Measurements from ENCODE around the gene FILIP1L. TPM values are rescaled to one million over a fixed set of nuclear protein-coding genes. Genes with fewer than 3 reads are reported as not detected.

The FILIP1L gene
- total RNA-seq, 1 experiment from 2014 or later: 0.17 TPM

DNA sequence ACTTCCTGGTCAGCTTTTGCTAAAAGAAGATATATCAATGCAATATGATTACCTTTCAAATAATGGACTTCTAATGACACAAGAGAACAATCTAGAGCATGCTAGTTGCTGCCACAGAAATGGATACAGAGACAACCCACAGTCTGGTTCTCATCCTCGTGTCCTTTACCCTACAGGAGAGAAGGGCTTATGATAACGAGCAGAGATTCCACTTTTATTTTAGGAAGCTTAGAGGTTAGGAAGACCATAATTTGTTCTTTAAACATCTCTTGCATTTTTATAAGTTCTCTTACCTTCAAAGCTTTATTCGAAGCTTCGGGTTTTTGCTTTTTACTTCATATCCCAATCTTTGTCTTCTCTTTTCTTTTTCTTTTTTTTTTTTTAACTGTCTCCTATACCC lies 39.1 kb downstream of the FILIP1L start:
- Histone ChIP-seq H3K9me2 (ENCODE audit: insufficient read depth) (no peaks in the 10 kb centered on the region), H3K9ac (ENCODE audit: low read length) (no peak overlapping the region), H3K4me1 (ENCODE audit: control insufficient read depth in 1 of 2, insufficient read depth in 2 of 2, low read length in 2 of 2) (no peaks in the 10 kb centered on the region), H4K20me1 (ENCODE audit: insufficient read depth) (no peaks in the 10 kb centered on the region), H3K27ac (ENCODE audit: low read depth, low read length) (no peak overlapping the region), H3K4me2 (ENCODE audit: low read length) (no peak overlapping the region), H3K9me3 (ENCODE audit: control insufficient read depth in 1 of 2, insufficient read depth in 1 of 2, low read depth in 1 of 2, low read length in 2 of 2) (no peaks in the 10 kb centered on the region), H3K4me3 (replicated peaks in 1 of 2; ENCODE audit: low read depth in 1 of 2, low read length in 2 of 2) (no peak overlapping the region), H3K79me2 (ENCODE audit: insufficient read depth, low read length) (no peaks in the 10 kb centered on the region), H2AFZ (ENCODE audit: low read depth, low read length, poor library complexity, severe bottlenecking) (no peak overlapping the region), H3K27me3 (ENCODE audit: insufficient read depth, low read length) (no peaks in the 10 kb centered on the region), H3K36me3 (ENCODE audit: control insufficient read depth in 1 of 2, insufficient read depth in 2 of 2, low read length in 2 of 2) (no peaks in the 10 kb centered on the region)
- no peak for DNase-seq (ENCODE audit: low read depth, low spot score)
- intact Hi-C loops (cut with micrococcal nuclease): no loop called here
- no peak for ATAC-seq
- ChIA-PET POLR2A (no interaction called here), RAD21 (ENCODE audit: low non-redundant PET in 1 of 2, low total read pairs in 2 of 2, uncharacterized antibody in 2 of 2, unreplicated experiment in 2 of 2) (interaction anchor here in 1 of 2 experiments (0.7 kb wide), 1 partner anchor 1120 kb away, joined by 3 read pairs; no protein-coding TSS in a partner anchor), CTCF (interaction anchor here (1.4 kb wide), 1 partner anchor 179 kb away, joined by 5 read pairs; no protein-coding TSS in a partner anchor)
- TF ChIP-seq CBX3 (IDR thresholded peaks at IDR 0.05; ENCODE audit: low read depth): no peak
- no peak for TF ChIP-seq TCF7L2 (IDR thresholded peaks at IDR 0.05; ENCODE audit: borderline replicate concordance, extremely low read depth, insufficient read depth, insufficient read length)
- TF ChIP-seq ZNF274 (IDR thresholded peaks at IDR 0.05; ENCODE audit: low read depth, low read length): no peak
- no peak for TF ChIP-seq CEBPB (IDR thresholded peaks at IDR 0.05; ENCODE audit: low read depth)
- BruUV-seq (replicated peaks): no TSS peak

DNA sequence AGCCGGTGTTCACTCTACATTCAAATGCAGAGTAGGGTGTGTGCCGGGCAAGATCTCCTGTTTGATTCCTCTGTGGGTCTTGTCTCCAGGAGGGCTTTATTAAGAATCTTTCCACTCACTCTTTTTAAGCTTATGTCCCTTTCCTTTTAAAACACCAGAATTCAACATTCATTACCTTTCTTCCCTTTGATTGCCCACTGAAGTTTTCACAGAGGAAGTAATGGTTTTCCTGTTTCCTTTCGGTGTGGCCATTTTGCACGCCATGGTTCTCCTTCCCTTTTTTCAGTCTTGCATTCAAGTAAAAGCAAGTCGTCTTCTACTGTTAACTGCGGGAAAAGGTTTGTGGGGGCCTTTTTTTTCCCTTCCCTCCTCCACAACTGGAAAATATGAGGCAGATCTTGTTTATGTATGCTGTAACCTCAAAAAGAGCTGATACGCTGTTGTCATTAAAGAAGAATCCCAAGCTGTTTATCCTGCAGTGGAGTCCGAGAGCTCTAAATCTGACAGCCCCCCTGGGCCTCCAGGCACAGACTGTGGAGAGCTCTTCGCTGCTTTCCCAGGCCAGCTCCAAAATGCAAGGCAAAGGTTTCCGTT lies 40.5 kb downstream of the FILIP1L start:
- H3K27ac ChIP-seq (ENCODE audit: low read depth, low read length): no peak overlapping the region
- no TSS peak for BruUV-seq (replicated peaks)
- ChIA-PET RAD21 (ENCODE audit: low non-redundant PET in 1 of 2, low total read pairs in 2 of 2, uncharacterized antibody in 2 of 2, unreplicated experiment in 2 of 2) (no interaction called here), CTCF (interaction anchor here (1.0 kb wide), 1 partner anchor 180 kb away, joined by 3 read pairs; no protein-coding TSS in a partner anchor), POLR2A (interaction anchor here (0.6 to 1.1 kb wide), 2 partner anchors 13 to 518 kb away, joined by 3 to 8 read pairs; no protein-coding TSS in a partner anchor)
- H3K9me3 ChIP-seq (ENCODE audit: control insufficient read depth in 1 of 2, insufficient read depth in 1 of 2, low read depth in 1 of 2, low read length in 2 of 2): no peaks in the 10 kb centered on the region
- no peak for ATAC-seq
- TF ChIP-seq YY1 (IDR thresholded peaks at IDR 0.05; ENCODE audit: extremely low read depth, insufficient replicate concordance, low read depth, low read length) (no peak), ZFX (IDR thresholded peaks at IDR 0.05) (no peak), ZNF274 (IDR thresholded peaks at IDR 0.05; ENCODE audit: low read depth, low read length) (no peak)
- TF ChIP-seq, protein P1, sequence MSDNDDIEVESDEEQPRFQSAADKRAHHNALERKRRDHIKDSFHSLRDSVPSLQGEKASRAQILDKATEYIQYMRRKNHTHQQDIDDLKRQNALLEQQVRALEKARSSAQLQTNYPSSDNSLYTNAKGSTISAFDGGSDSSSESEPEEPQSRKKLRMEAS (IDR thresholded peaks at IDR 0.05): no peak
- no peaks in the 10 kb centered on the region for H3K36me3 ChIP-seq (ENCODE audit: control insufficient read depth in 1 of 2, insufficient read depth in 2 of 2, low read length in 2 of 2)
- peaks cover 0 to 3% of the 10 kb centered on the region in 2 experiments; a peak in 1 of 4 replicates for H3K4me1 ChIP-seq (ENCODE audit: control insufficient read depth in 1 of 2, insufficient read depth in 2 of 2, low read length in 2 of 2)
- H3K27me3 ChIP-seq (ENCODE audit: insufficient read depth, low read length): no peaks in the 10 kb centered on the region
- H3K9ac ChIP-seq (ENCODE audit: low read length): no peak overlapping the region
- no peaks in the 10 kb centered on the region for H3K9me2 ChIP-seq (ENCODE audit: insufficient read depth)
- intact Hi-C loops (cut with micrococcal nuclease): no loop called here
- H3K4me2 ChIP-seq (ENCODE audit: low read length): no peak overlapping the region
- no peak overlapping the region for H2AFZ ChIP-seq (ENCODE audit: low read depth, low read length, poor library complexity, severe bottlenecking)
- H4K20me1 ChIP-seq (ENCODE audit: insufficient read depth): no peaks in the 10 kb centered on the region; the same call in 1 of the 2 replicates
- no peak for DNase-seq (ENCODE audit: low read depth, low spot score)
- H3K79me2 ChIP-seq (ENCODE audit: insufficient read depth, low read length): no peaks in the 10 kb centered on the region
- no peak overlapping the region for H3K4me3 ChIP-seq (replicated peaks in 1 of 2; ENCODE audit: low read depth in 1 of 2, low read length in 2 of 2)

Data from HCT116 (cell line).